GM12892 (cell line): ENCODE data around the gene TESK1.

ENCODE experiments used
- POLR2A ChIP-seq: IDR thresholded peaks from 2 replicates; pipeline ENCODE4 v1.6.1; 2011; ENCODE audit warnings: low read depth, low read length, control low read depth
- POLR2AphosphoS5 ChIP-seq: IDR thresholded peaks from 2 replicates; pipeline ENCODE4 v1.6.1; 2011; ENCODE audit warnings: low read depth, low read length, control low read depth
- TAF1 ChIP-seq: IDR thresholded peaks from 2 replicates; pipeline ENCODE4 v1.6.1; 2011; ENCODE audit warnings: low read depth, mild to moderate bottlenecking, control low read depth, low read length, borderline replicate concordance

DNA sequence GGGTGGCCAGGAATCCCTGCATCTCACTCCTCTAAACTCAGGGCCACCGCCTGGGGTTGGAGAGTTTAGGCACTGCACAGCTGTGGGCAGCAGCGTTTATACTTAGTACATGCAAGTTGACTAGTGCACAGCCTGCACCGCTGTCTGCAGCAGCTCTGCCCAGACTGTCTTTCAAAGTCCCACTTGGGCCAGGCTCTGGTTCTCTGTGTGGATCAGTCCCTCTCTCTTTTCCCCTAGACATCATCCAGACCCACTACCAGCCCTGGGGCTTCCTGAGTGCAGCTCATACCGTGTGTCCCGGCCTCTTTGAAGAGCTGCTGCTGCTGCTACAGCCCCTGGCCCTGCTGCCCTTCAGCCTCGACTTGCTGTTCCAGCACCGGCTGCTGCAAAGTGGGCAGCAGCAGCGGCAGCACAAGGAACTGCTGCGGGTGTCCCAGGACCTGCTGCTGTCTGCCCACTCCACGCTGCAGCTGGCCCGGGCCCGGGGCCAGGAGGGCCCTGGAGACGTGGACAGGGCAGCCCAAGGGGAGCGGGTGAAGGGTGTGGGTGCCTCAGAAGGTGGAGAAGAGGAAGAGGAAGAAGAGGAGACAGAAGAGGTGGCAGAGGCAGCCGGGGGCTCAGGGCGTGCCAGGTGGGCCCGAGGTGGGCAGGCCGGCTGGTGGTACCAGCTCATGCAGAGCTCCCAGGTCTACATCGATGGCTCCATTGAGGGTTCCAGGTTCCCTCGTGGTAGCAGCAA lies 45.1 kb upstream of the TESK1 start:
- TF ChIP-seq POLR2AphosphoS5, result no peak
- no peak for TF ChIP-seq POLR2A
- no peak for TF ChIP-seq TAF1
